Measurements from ENCODE around the gene SCG2. TPM values are rescaled to one million over a fixed set of nuclear protein-coding genes. Genes with fewer than 3 reads are reported as not detected.

The SCG2 gene
- total RNA-seq, 2 donors from 2014 or later = 0.13 TPM; not detected in 1

DNA sequence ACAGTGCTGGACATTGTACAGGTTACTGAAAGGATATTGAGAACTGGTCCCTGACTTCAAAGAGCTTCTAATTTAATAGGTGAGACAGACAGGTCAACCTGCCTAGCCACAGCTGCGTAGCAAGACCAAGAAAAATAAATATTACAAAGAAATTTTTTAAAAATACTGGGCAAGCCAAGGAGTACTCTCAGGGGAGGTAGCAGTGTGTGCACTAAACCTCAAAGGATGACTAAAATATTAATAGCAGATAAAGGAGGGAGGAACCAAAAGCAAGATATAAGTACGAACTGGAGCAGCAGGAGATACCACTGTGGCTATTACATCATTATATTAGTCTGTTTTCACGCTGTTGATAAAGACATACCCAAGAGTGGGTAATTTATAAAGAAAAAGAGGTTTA, 14.9 kb downstream of the SCG2 start:
- Histone ChIP-seq H3K27ac (ENCODE audit: low read depth, low read length) (no peak overlapping the region), H3K36me3 (ENCODE audit: control insufficient read depth, insufficient read depth, low read length) (no peaks in the 10 kb centered on the region), H3K27me3 (ENCODE audit: control insufficient read depth, insufficient read depth, low read length, poor library complexity, severe bottlenecking) (no peaks in the 10 kb centered on the region), H3K4me1 (ENCODE audit: control insufficient read depth, insufficient read depth, low read length) (no peaks in the 10 kb centered on the region), H3K9ac (ENCODE audit: extremely low read depth, low read length, poor library complexity, severe bottlenecking) (no peak overlapping the region), H3K9me3 (ENCODE audit: control insufficient read depth, low read length) (no peaks in the 10 kb centered on the region), H3K4me3 (ENCODE audit: low read length) (no peak overlapping the region)
- Mint-ChIP-seq H3K4me1 (no peaks in the 10 kb centered on the region), H3K27me3 (ENCODE audit: insufficient read depth) (peaks cover 8% of the 10 kb centered on the region), H3K27ac (no peak overlapping the region), H3K36me3 (ENCODE audit: low read depth) (no peaks in the 10 kb centered on the region), H3K4me3 (no peak overlapping the region), H3K9me3 (no peaks in the 10 kb centered on the region)
- whole genome bisulfite sequencing, 2 experiments (ENCODE audit: insufficient coverage in 1 of 2, insufficient read length in 1 of 2) = 100% methylated on average over 3 of the region's 3 CpGs; no CpG with 5 or more reads in 1 of the 2 experiments
- no peak for TF ChIP-seq CTCF (conservative IDR thresholded peaks at IDR 0.05)
- DNase-seq = no peak

- no peaks in the 10 kb centered on the region for H3K4me1 ChIP-seq (ENCODE audit: control insufficient read depth, insufficient read depth, low read length)
- H3K9me3 ChIP-seq (ENCODE audit: control insufficient read depth, low read length) = no peaks in the 10 kb centered on the region
- no peak overlapping the region for H3K27ac Mint-ChIP-seq
- peaks cover 8% of the 10 kb centered on the region for H3K27me3 Mint-ChIP-seq (ENCODE audit: insufficient read depth)
- no peak for DNase-seq
- H3K36me3 Mint-ChIP-seq (ENCODE audit: low read depth) = no peaks in the 10 kb centered on the region
- no peak overlapping the region for H3K9ac ChIP-seq (ENCODE audit: extremely low read depth, low read length, poor library complexity, severe bottlenecking)
- no peaks in the 10 kb centered on the region for H3K36me3 ChIP-seq (ENCODE audit: control insufficient read depth, insufficient read depth, low read length)
- no peaks in the 10 kb centered on the region for H3K27me3 ChIP-seq (ENCODE audit: control insufficient read depth, insufficient read depth, low read length, poor library complexity, severe bottlenecking)
- WGBS, 2 experiments (ENCODE audit: insufficient coverage in 1 of 2, insufficient read length in 1 of 2) = 74 to 95% methylated on average over 2 of the region's 2 CpGs
- no peak overlapping the region for H3K4me3 ChIP-seq (ENCODE audit: low read length)
- H3K27ac ChIP-seq (ENCODE audit: low read depth, low read length) = no peak overlapping the region
- H3K9me3 Mint-ChIP-seq = no peaks in the 10 kb centered on the region
- H3K4me3 Mint-ChIP-seq = no peak overlapping the region
- H3K4me1 Mint-ChIP-seq = no peaks in the 10 kb centered on the region
- no peak for TF ChIP-seq CTCF (conservative IDR thresholded peaks at IDR 0.05)
Observed at GRCh38 chr2:223586261-223586660, 15.9 kb downstream of the SCG2 start.

DNA sequence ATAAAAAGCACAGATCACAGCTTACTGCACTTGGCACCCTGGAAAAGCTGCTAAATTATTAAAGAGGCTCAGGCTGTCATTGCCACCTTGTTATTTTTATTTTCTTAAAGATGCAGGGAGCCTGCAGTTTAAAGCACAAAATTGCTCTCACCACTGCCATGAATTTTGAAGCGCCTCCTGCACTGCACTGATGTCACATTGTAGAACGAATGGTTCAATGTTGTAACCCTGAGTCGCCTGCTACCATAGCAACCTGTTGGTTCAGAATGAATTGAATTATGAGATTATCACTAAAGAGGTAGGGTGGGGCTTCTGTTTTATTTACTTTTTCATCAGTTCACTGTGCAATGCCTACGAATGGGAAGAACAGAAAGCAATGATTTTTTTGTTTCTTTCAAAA, 16.5 kb downstream of the SCG2 start:
- peaks cover 8% of the 10 kb centered on the region for H3K27me3 Mint-ChIP-seq (ENCODE audit: insufficient read depth)
- no peak for TF ChIP-seq CTCF (conservative IDR thresholded peaks at IDR 0.05)
- Histone ChIP-seq H3K27ac (ENCODE audit: low read depth, low read length) (no peak overlapping the region), H3K4me3 (ENCODE audit: low read length) (no peak overlapping the region), H3K4me1 (ENCODE audit: control insufficient read depth, insufficient read depth, low read length) (no peaks in the 10 kb centered on the region), H3K36me3 (ENCODE audit: control insufficient read depth, insufficient read depth, low read length) (no peaks in the 10 kb centered on the region), H3K27me3 (ENCODE audit: control insufficient read depth, insufficient read depth, low read length, poor library complexity, severe bottlenecking) (no peaks in the 10 kb centered on the region), H3K9ac (ENCODE audit: extremely low read depth, low read length, poor library complexity, severe bottlenecking) (no peak overlapping the region), H3K9me3 (ENCODE audit: control insufficient read depth, low read length) (no peaks in the 10 kb centered on the region)
- no peak for DNase-seq
- no peaks in the 10 kb centered on the region for H3K36me3 Mint-ChIP-seq (ENCODE audit: low read depth)
- 76 to 85% methylated on average over 3 to 4 of the region's 4 CpGs for WGBS, 2 experiments (ENCODE audit: insufficient coverage in 1 of 2, insufficient read length in 1 of 2)
- no peak overlapping the region for H3K27ac Mint-ChIP-seq
- no peaks in the 10 kb centered on the region for H3K9me3 Mint-ChIP-seq
- H3K4me3 Mint-ChIP-seq = no peak overlapping the region
- H3K4me1 Mint-ChIP-seq = no peaks in the 10 kb centered on the region
